K562 (cell line): ENCODE measurements around the gene TMEM202. TPM values are rescaled to one million over a fixed set of nuclear protein-coding genes. Genes with fewer than 3 reads are reported as not detected.

Source experiments
- ATAC-seq: fragments of 200-7000 bp; cut with Tn5 transposase; 3 replicates; pipeline ENCODE4 v1.9.1; 2020; ENCODE audit warnings: moderate library complexity
- BruUV-seq: library from RNA; stranded (reverse); fragments of 400-500 nt; replicated peaks from 2 replicates; lab custom pipeline; 2021; lab: Mats Ljungman, UMichigan
- CTCF ChIA-PET: fragments of 300-600 bp; formaldehyde crosslinking; extraction: SDS; loops from one replicate; lab custom pipeline; 2021; ENCODE audit warnings: low intra/inter-chr PET ratio; lab: Yijun Ruan, JAX
- POLR2A ChIA-PET: fragments of 300-600, 350-650 bp; sonication (Branson Sonifier 250); formaldehyde crosslinking; extraction: SDS; loops from one replicate; lab custom pipeline; 2021; ENCODE audit warnings: antibody characterized with exemption, inconsistent platforms; lab: Yijun Ruan, JAX
- DNase-seq, 4 experiments: peaks; one replicate each; pipeline versions ENCODE4 v3.0.0 to v3.0.0-alpha.2; 2011 to 2018; ENCODE audit warnings: low spot score in 3 of 4, mixed read lengths in 3 of 4; ENCODE audit errors: extremely low read depth in 1 of 4
- FAIRE-seq: peaks from 2 replicates; lab custom pipeline; 2011; peaks lifted over from hg19 to GRCh38; lab: Jason Lieb, UNC
- H2AFZ ChIP-seq: 2 replicates; pipeline ENCODE4 v1.6.0; 2011; ENCODE audit warnings: low read depth, low read length, control low read depth, inconsistent platforms
- H3K27ac ChIP-seq: fragments of 200-600 bp; 3 replicates; pipeline ENCODE4 v1.8.0; 2011; ENCODE audit warnings: low read depth, mild to moderate bottlenecking, control low read depth, inconsistent platforms, low read length, moderate library complexity, mixed read lengths; ENCODE audit errors: extremely low read depth
- H3K27me3 ChIP-seq, 2 experiments: fragments of 300-600 bp in 1 of 2; 2 replicates in 1 of 2; 3 replicates in 1 of 2; pipeline versions ENCODE4 v1.6.0 to v1.8.0; 2011; ENCODE audit warnings: inconsistent platforms in 2 of 2, low read length in 2 of 2, mild to moderate bottlenecking in 1 of 2, mixed read lengths in 1 of 2, moderate library complexity in 1 of 2; ENCODE audit not compliant: control insufficient read depth in 2 of 2, insufficient read depth in 2 of 2
- H3K36me3 ChIP-seq: fragments of 300-600 bp; 3 replicates; pipeline ENCODE4 v1.8.0; 2011; ENCODE audit warnings: mild to moderate bottlenecking, low read length, inconsistent platforms; ENCODE audit not compliant: control insufficient read depth, insufficient read depth
- H3K4me1 ChIP-seq, 2 experiments: fragments of 200-600 bp in 1 of 2; replicated peaks in 1 of 2; 2 replicates in 1 of 2; 3 replicates in 1 of 2; pipeline versions ENCODE4 v1.5.1 to v1.8.0; 2011; ENCODE audit warnings: inconsistent platforms in 2 of 2, low read length in 2 of 2, mild to moderate bottlenecking in 1 of 2, mixed read lengths in 1 of 2, moderate library complexity in 1 of 2; ENCODE audit not compliant: control insufficient read depth in 2 of 2, insufficient read depth in 2 of 2
- H3K4me2 ChIP-seq: 2 replicates; pipeline ENCODE4 v1.6.1; 2011; ENCODE audit warnings: low read length, control low read depth, inconsistent platforms, mixed read lengths; ENCODE audit not compliant: insufficient read depth
- H3K4me3 ChIP-seq: fragments of 200-600 bp; sonication (generic), shearing (Covaris generic); 2 replicates; pipeline ENCODE4 v1.5.1; 2016; ENCODE audit warnings: control low read depth, inconsistent platforms
- H3K79me2 ChIP-seq: fragments of 200-600 bp; 3 replicates; pipeline ENCODE4 v1.8.0; 2011; ENCODE audit warnings: low read length, inconsistent platforms; ENCODE audit not compliant: control insufficient read depth, insufficient read depth
- H3K9ac ChIP-seq, 2 experiments: 2 replicates each; pipeline versions ENCODE4 v1.6.0 to v1.6.1; 2011; ENCODE audit warnings: low read depth in 2 of 2, low read length in 2 of 2, control low read depth in 1 of 2, inconsistent platforms in 1 of 2, mild to moderate bottlenecking in 1 of 2, mixed read lengths in 1 of 2; ENCODE audit not compliant: insufficient read depth in 1 of 2
- H3K9me1 ChIP-seq: one replicate; pipeline ENCODE4 v1.6.0; 2011; ENCODE audit warnings: inconsistent platforms, mild to moderate bottlenecking, low read length, moderate library complexity; ENCODE audit not compliant: control insufficient read depth, insufficient read depth
- H3K9me3 ChIP-seq: replicated peaks from 2 replicates; pipeline ENCODE4 v1.5.1; 2011; ENCODE audit warnings: low read depth, low read length, inconsistent platforms; ENCODE audit not compliant: control insufficient read depth, insufficient read depth
- H4K20me1 ChIP-seq: replicated peaks from 2 replicates; pipeline ENCODE4 v1.6.1; 2011; ENCODE audit warnings: low read length, inconsistent platforms, mixed read lengths; ENCODE audit not compliant: control insufficient read depth, insufficient read depth
- CHD1 ChIP-seq: fragments of 200-600 bp; sonication (generic); IDR thresholded peaks from one replicate; pipeline ENCODE4 v1.6.1; 2012; ENCODE audit warnings: mild to moderate bottlenecking, moderate library complexity, low read length, inconsistent platforms
- DIDO1 ChIP-seq: fragments of 450-650 bp; IDR thresholded peaks from 2 replicates; pipeline ENCODE4 v1.6.1; 2016; ENCODE audit warnings: low read depth, missing biosample characterization, missing genetic modification characterization
- JUN ChIP-seq, 2 experiments: sonication (generic) in 1 of 2; formaldehyde crosslinking in 1 of 2; IDR thresholded peaks; 2 replicates each; pipeline versions ENCODE4 v1.6.1 to v1.8.0; 2012 to 2022; ENCODE audit warnings: borderline replicate concordance in 2 of 2, mild to moderate bottlenecking in 2 of 2, improper control_type of control experiment in 1 of 2, low read depth in 1 of 2, low read length in 1 of 2, missing genetic modification reagents in 1 of 2
- LEF1 ChIP-seq: fragments of 450-650 bp; IDR thresholded peaks from 2 replicates; pipeline ENCODE4 v1.6.1; 2016; ENCODE audit warnings: mild to moderate bottlenecking
- MECOM ChIP-seq: fragments of 250-450 bp; sonication (Bioruptor Pico); IDR thresholded peaks from 2 replicates; pipeline ENCODE4 v1.8.0; 2022; ENCODE audit warnings: inconsistent platforms
- MYNN ChIP-seq, 2 experiments: sonication (generic); formaldehyde crosslinking in 1 of 2; IDR thresholded peaks; 2 replicates each; pipeline versions ENCODE4 v1.5.0 to v1.6.1; 2016 to 2020; ENCODE audit warnings: antibody characterized with exemption in 1 of 2, missing genetic modification reagents in 1 of 2
- PREB ChIP-seq: sonication (generic); formaldehyde crosslinking; IDR thresholded peaks from 2 replicates; pipeline ENCODE4 v1.8.1; 2023; ENCODE audit warnings: mild to moderate bottlenecking, missing genetic modification reagents
- RAD21 ChIP-seq, 2 experiments: fragments of 250-450 bp in 1 of 2; fragments of 450-650 bp in 1 of 2; sonication (Bioruptor Pico) in 1 of 2; formaldehyde crosslinking in 1 of 2; IDR thresholded peaks in 1 of 2; conservative IDR thresholded peaks in 1 of 2; 2 replicates each; pipeline versions ENCODE4 v1.4.0 to v1.8.0; 2020 to 2022; ENCODE audit warnings: mild to moderate bottlenecking in 2 of 2, moderate library complexity in 1 of 2
- SIX5 ChIP-seq, 2 experiments: IDR thresholded peaks; 2 replicates each; pipeline ENCODE4 v1.6.1; 2011; ENCODE audit warnings: low read length in 2 of 2, borderline replicate concordance in 1 of 2, low read depth in 1 of 2, mild to moderate bottlenecking in 1 of 2, moderate library complexity in 1 of 2; ENCODE audit not compliant: insufficient read depth in 1 of 2
- ZNF197 ChIP-seq: fragments of 200-800 bp; sonication (Bioruptor generic); IDR thresholded peaks from 2 replicates; pipeline ENCODE4 v1.6.1; 2016; ENCODE audit warnings: low read depth, missing genetic modification characterization, missing compliant biosample characterization
- WGBS: fragments of 100-300 bp; shearing (Covaris generic); methylation state at CpG from one replicate; pipeline ENCODE4 v1.1.6; 2016; ENCODE audit warnings: low coverage, mixed read lengths; ENCODE audit not compliant: insufficient coverage; ENCODE audit errors: missing lambda C conversion rate; 5-methylcytosine and 5-hydroxymethylcytosine counted together
- in situ Hi-C: fragments of 300-500 bp; cut with MboI; formaldehyde crosslinking; loops from 4 replicates; pipeline ENCODE4 v1.15.0; 2018; ENCODE audit warnings: inconsistent platforms, mixed read lengths
- intact Hi-C: fragments of 100-400 bp; cut with micrococcal nuclease; formaldehyde crosslinking; loops from 2 replicates; pipeline ENCODE4 v1.14.2; 2022
- polyA plus RNA-seq, 8 experiments: library from polyadenylated mRNA; depleted of rRNA in 4 of 8; stranded (reverse) in 5 of 8; unstranded in 3 of 8; fragments of >200 nt; fragmentation: Nextera tagmentation in 2 of 8; fragmentation: Illumina TruSeq in 1 of 8; extraction: Ambion mirVana in 2 of 8; extraction: Trizol in 1 of 8; gene quantifications; 2 replicates each; pipeline versions ENCODE4 v1.2.1 to v1.2.3, GENCODE V29; 2011 to 2014; ENCODE audit warnings: inconsistent platforms in 1 of 8, missing spikeins in 1 of 8
- total RNA-seq, 7 experiments: library from RNA; depleted of rRNA in 6 of 7; stranded (reverse); fragments of >200 nt in 6 of 7; fragmentation: Illumina TruSeq in 2 of 7; extraction: Trizol in 2 of 7; gene quantifications; 2 replicates each; pipeline versions ENCODE4 v1.2.1 to v1.2.3, GENCODE V29; 2011 to 2021; ENCODE audit warnings: low replicate concordance in 1 of 7
- TF ChIP-seq, protein P1 (sequence below): sonication (generic); formaldehyde crosslinking; IDR thresholded peaks from 2 replicates; pipeline ENCODE4 v1.8.1; 2022; ENCODE audit warnings: missing genetic modification reagents
- TF ChIP-seq, protein P2 (sequence below), 2 experiments: IDR thresholded peaks; 2 replicates each; pipeline ENCODE4 v1.6.1; 2012; ENCODE audit warnings: improper control_type of control experiment in 2 of 2, low read depth in 2 of 2, low read length in 2 of 2, borderline replicate concordance in 1 of 2
- TF ChIP-seq, protein P3 (sequence below), 2 experiments: fragments of 150-350 bp in 1 of 2; IDR thresholded peaks; 2 replicates each; pipeline ENCODE4 v1.6.1; 2012 to 2016; ENCODE audit warnings: low read depth in 2 of 2, low read length in 2 of 2, mild to moderate bottlenecking in 1 of 2, moderate library complexity in 1 of 2

The TMEM202 gene
- total and polyA plus RNA-seq, 9 of the 15 experiments (the other 6 are each of a cell fraction or from before 2014, with no cell fraction given), result not detected

DNA sequence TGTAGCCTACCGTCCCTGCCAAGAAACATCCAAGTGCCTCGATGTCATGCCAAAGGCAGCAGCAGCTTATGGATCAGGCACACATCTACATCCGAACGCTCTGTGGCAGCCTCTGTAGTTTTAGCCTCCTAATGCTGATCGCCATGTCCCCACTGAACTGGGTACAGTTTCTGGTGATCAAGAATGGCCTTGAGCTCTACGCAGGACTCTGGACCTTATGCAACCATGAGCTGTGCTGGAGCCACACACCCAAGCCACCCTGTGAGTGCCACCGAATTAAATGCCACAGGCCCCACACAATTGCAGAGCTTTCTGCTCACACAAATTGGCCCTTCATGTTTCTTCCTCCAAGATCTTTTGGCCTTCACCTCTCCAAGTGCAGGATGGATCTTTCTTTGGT, 543 bp downstream of the TMEM202 start:
- WGBS, result 3% methylated on average over 7 of the region's 7 CpGs
- DNase-seq, result no peak
- in situ Hi-C loops (no loop called here), intact Hi-C loops (no loop called here)
- H3K9me3 ChIP-seq, result no peaks in the 10 kb centered on the region
- no peak overlapping the region for H2AFZ ChIP-seq
- no peak overlapping the region for H3K4me2 ChIP-seq
- no peak overlapping the region for H3K9ac ChIP-seq
- H3K79me2 ChIP-seq, result no peaks in the 10 kb centered on the region
- ChIA-PET POLR2A (no interaction called here), CTCF (no interaction called here)
- no peak for FAIRE-seq
- no TSS peak for BruUV-seq
- H3K27me3 ChIP-seq, result peaks cover 12 to 16% of the 10 kb centered on the region in 2 experiments
- H4K20me1 ChIP-seq, result no peaks in the 10 kb centered on the region
- no peaks in the 10 kb centered on the region for H3K36me3 ChIP-seq
- H3K9me1 ChIP-seq, result no peaks in the 10 kb centered on the region
- H3K4me3 ChIP-seq, result no peak overlapping the region
- no peak overlapping the region for H3K27ac ChIP-seq
- ATAC-seq, result no peak
- H3K4me1 ChIP-seq, result no peaks in the 10 kb centered on the region
- no peak for TF ChIP-seq DIDO1 (tag)
- TF ChIP-seq, protein P1, sequence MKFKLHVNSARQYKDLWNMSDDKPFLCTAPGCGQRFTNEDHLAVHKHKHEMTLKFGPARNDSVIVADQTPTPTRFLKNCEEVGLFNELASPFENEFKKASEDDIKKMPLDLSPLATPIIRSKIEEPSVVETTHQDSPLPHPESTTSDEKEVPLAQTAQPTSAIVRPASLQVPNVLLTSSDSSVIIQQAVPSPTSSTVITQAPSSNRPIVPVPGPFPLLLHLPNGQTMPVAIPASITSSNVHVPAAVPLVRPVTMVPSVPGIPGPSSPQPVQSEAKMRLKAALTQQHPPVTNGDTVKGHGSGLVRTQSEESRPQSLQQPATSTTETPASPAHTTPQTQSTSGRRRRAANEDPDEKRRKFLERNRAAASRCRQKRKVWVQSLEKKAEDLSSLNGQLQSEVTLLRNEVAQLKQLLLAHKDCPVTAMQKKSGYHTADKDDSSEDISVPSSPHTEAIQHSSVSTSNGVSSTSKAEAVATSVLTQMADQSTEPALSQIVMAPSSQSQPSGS, result no peak
- TF ChIP-seq, protein P2, sequence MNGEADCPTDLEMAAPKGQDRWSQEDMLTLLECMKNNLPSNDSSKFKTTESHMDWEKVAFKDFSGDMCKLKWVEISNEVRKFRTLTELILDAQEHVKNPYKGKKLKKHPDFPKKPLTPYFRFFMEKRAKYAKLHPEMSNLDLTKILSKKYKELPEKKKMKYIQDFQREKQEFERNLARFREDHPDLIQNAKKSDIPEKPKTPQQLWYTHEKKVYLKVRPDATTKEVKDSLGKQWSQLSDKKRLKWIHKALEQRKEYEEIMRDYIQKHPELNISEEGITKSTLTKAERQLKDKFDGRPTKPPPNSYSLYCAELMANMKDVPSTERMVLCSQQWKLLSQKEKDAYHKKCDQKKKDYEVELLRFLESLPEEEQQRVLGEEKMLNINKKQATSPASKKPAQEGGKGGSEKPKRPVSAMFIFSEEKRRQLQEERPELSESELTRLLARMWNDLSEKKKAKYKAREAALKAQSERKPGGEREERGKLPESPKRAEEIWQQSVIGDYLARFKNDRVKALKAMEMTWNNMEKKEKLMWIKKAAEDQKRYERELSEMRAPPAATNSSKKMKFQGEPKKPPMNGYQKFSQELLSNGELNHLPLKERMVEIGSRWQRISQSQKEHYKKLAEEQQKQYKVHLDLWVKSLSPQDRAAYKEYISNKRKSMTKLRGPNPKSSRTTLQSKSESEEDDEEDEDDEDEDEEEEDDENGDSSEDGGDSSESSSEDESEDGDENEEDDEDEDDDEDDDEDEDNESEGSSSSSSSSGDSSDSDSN (IDR thresholded peaks at IDR 0.05; ENCODE audit: borderline replicate concordance in 1 of 2, low read depth in 2 of 2, low read length in 2 of 2), result no peak
- TF ChIP-seq MYNN (IDR thresholded peaks at IDR 0.05), result no peak
- TF ChIP-seq MYNN (CRISPR knock-in tag; IDR thresholded peaks at IDR 0.05), result no peak
- TF ChIP-seq PREB (CRISPR knock-in tag), result no peak
- TF ChIP-seq CHD1, result no peak
- TF ChIP-seq RAD21 (CRISPR knock-in tag; conservative IDR thresholded peaks at IDR 0.05 in 1 of 2, IDR thresholded peaks at IDR 0.05 in 1 of 2), result no peak
- TF ChIP-seq SIX5 (IDR thresholded peaks at IDR 0.05; ENCODE audit: borderline replicate concordance in 1 of 2, insufficient read depth in 1 of 2, low read depth in 1 of 2, low read length in 2 of 2), result no peak
- no peak for TF ChIP-seq JUN (IDR thresholded peaks at IDR 0.05; ENCODE audit: borderline replicate concordance, low read depth, low read length)
- no peak for TF ChIP-seq JUN (CRISPR knock-in tag; IDR thresholded peaks at IDR 0.05; ENCODE audit: borderline replicate concordance)
- no peak for TF ChIP-seq ZNF197
- no peak for TF ChIP-seq MECOM (CRISPR knock-in tag)
- TF ChIP-seq, protein P3, sequence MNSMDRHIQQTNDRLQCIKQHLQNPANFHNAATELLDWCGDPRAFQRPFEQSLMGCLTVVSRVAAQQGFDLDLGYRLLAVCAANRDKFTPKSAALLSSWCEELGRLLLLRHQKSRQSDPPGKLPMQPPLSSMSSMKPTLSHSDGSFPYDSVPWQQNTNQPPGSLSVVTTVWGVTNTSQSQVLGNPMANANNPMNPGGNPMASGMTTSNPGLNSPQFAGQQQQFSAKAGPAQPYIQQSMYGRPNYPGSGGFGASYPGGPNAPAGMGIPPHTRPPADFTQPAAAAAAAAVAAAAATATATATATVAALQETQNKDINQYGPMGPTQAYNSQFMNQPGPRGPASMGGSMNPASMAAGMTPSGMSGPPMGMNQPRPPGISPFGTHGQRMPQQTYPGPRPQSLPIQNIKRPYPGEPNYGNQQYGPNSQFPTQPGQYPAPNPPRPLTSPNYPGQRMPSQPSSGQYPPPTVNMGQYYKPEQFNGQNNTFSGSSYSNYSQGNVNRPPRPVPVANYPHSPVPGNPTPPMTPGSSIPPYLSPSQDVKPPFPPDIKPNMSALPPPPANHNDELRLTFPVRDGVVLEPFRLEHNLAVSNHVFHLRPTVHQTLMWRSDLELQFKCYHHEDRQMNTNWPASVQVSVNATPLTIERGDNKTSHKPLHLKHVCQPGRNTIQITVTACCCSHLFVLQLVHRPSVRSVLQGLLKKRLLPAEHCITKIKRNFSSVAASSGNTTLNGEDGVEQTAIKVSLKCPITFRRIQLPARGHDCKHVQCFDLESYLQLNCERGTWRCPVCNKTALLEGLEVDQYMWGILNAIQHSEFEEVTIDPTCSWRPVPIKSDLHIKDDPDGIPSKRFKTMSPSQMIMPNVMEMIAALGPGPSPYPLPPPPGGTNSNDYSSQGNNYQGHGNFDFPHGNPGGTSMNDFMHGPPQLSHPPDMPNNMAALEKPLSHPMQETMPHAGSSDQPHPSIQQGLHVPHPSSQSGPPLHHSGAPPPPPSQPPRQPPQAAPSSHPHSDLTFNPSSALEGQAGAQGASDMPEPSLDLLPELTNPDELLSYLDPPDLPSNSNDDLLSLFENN (IDR thresholded peaks at IDR 0.05; ENCODE audit: low read depth in 2 of 2, low read length in 2 of 2), result no peak
- no peak for TF ChIP-seq LEF1
